HG02678 (cell line): Measurements from ENCODE around the gene SSBP3.
"Not testable (repeated sequence)": the region's sequence is repeated elsewhere in the genome, so short reads cannot be mapped to it uniquely, and the experiment has no call there.

ENCODE experiments used
- ATAC-seq: cut with Tn5 transposase; IDR thresholded peaks from one replicate; pipeline ENCODE4 v1.9.1; 2021; ENCODE audit warnings: mild to moderate bottlenecking, moderate library complexity; ENCODE audit not compliant: unreplicated experiment

The SSBP3 gene

GRCh38 chr1:54395281-54395934, 10.8 kb downstream of the SSBP3 start:
- ATAC-seq: no peak

GRCh38 chr1:54394104-54394503, 12.1 kb downstream of the SSBP3 start:
- ATAC-seq: no peak

GRCh38 chr1:54392401-54392800, 13.8 kb downstream of the SSBP3 start:
- ATAC-seq: no peak

GRCh38 chr1:54391450-54392209, 14.6 kb downstream of the SSBP3 start:
- ATAC-seq: no peak

GRCh38 chr1:54390655-54391054, 15.5 kb downstream of the SSBP3 start:
- ATAC-seq: no peak

GRCh38 chr1:54389608-54390007, 16.6 kb downstream of the SSBP3 start:
- ATAC-seq: not testable (repeated sequence)

GRCh38 chr1:54387419-54387818, 18.8 kb downstream of the SSBP3 start:
- no peak for ATAC-seq

GRCh38 chr1:54385727-54386022, 20.5 kb downstream of the SSBP3 start:
- no peak for ATAC-seq

GRCh38 chr1:54384918-54385726, 21.1 kb downstream of the SSBP3 start:
- ATAC-seq: no peak

- no peak for ATAC-seq
These were observed 21.7 kb downstream of the SSBP3 start for GRCh38 chr1:54384471-54384870.

GRCh38 chr1:54381524-54381923, 24.7 kb downstream of the SSBP3 start:
- ATAC-seq: no peak

GRCh38 chr1:54380290-54380882, 25.8 kb downstream of the SSBP3 start:
- ATAC-seq: no peak

GRCh38 chr1:54379555-54380289, 26.5 kb downstream of the SSBP3 start:
- ATAC-seq: no peak

- ATAC-seq: no peak
These were observed 27.2 kb downstream of the SSBP3 start for GRCh38 chr1:54378874-54379554.

- ATAC-seq: no peak
These were observed 27.9 kb downstream of the SSBP3 start for GRCh38 chr1:54378157-54378873.

GRCh38 chr1:54377040-54377691, 29.0 kb downstream of the SSBP3 start:
- no peak for ATAC-seq

- ATAC-seq: peak; percentile 58
These were observed 29.7 kb downstream of the SSBP3 start for GRCh38 chr1:54376430-54377039.

GRCh38 chr1:54375712-54376429, 30.3 kb downstream of the SSBP3 start:
- ATAC-seq: no peak
